H1 (cell line): ENCODE data around the gene INPP4A. TPM values are rescaled to one million over a fixed set of nuclear protein-coding genes. Genes with fewer than 3 reads are reported as not detected.

Experiments
- CTCF ChIA-PET: fragments of 300-600 bp; sonication (Branson Sonifier 250); formaldehyde crosslinking; loops from one replicate; lab custom pipeline; 2021; ENCODE audit not compliant: partially characterized antibody; lab: Charles Lee
- POLR2A ChIA-PET: fragments of 300-600 bp; sonication (Branson Sonifier 250); formaldehyde crosslinking; loops from one replicate; lab custom pipeline; 2021; ENCODE audit warnings: inconsistent platforms; ENCODE audit not compliant: partially characterized antibody; lab: Charles Lee
- DNase-seq, 2 experiments: peaks; one replicate each; pipeline versions ENCODE4 v3.0.0 to v3.0.0-alpha.2; 2010 to 2022; ENCODE audit warnings: low spot score in 2 of 2, low read depth in 1 of 2, mixed read lengths in 1 of 2
- FAIRE-seq: peaks from 2 replicates; lab custom pipeline; 2011; peaks lifted over from hg19 to GRCh38; lab: Jason Lieb, UNC
- H2AFZ ChIP-seq: 2 replicates; pipeline ENCODE4 v1.8.1; 2012; ENCODE audit warnings: low read length, inconsistent platforms
- H2AK5ac ChIP-seq: 2 replicates; pipeline ENCODE4 v1.6.1; 2013; ENCODE audit warnings: low read depth, low read length
- H2BK120ac ChIP-seq: replicated peaks from 2 replicates; pipeline ENCODE3; 2013; ENCODE audit warnings: low read depth, low read length, inconsistent platforms
- H2BK12ac ChIP-seq: 2 replicates; pipeline ENCODE4 v1.6.1; 2013; ENCODE audit warnings: low read depth, low read length
- H2BK15ac ChIP-seq: 2 replicates; pipeline ENCODE4 v1.6.1; 2013; ENCODE audit warnings: low read length
- H2BK20ac ChIP-seq: 2 replicates; pipeline ENCODE4 v1.6.1; 2013; ENCODE audit warnings: low read length
- H2BK5ac ChIP-seq: 2 replicates; pipeline ENCODE4 v1.6.1; 2013; ENCODE audit warnings: low read depth, low read length
- H3K14ac ChIP-seq: 2 replicates; pipeline ENCODE4 v1.6.1; 2013; ENCODE audit warnings: inconsistent platforms; ENCODE audit not compliant: insufficient read length
- H3K18ac ChIP-seq: 2 replicates; pipeline ENCODE4 v1.6.1; 2013; ENCODE audit warnings: low read length; ENCODE audit errors: extremely low read depth
- H3K23ac ChIP-seq: 2 replicates; pipeline ENCODE4 v1.6.1; 2013; ENCODE audit warnings: inconsistent platforms; ENCODE audit not compliant: insufficient read length
- H3K23me2 ChIP-seq: 2 replicates; pipeline ENCODE4 v1.6.1; 2013; ENCODE audit warnings: low read depth, low read length
- H3K27ac ChIP-seq: 2 replicates; pipeline ENCODE4 v1.6.1; 2011; ENCODE audit warnings: low read depth, low read length, inconsistent platforms
- H3K27me3 ChIP-seq, 4 experiments: replicated peaks in 1 of 4; 1 replicate in 1 of 4; 2 replicates in 3 of 4; pipeline versions ENCODE4 v1.6.1 to v1.8.1; 2011 to 2013; ENCODE audit warnings: low read length in 3 of 4, mild to moderate bottlenecking in 3 of 4, inconsistent platforms in 2 of 4, mixed read lengths in 2 of 4, moderate library complexity in 1 of 4; ENCODE audit not compliant: control insufficient read depth in 3 of 4, insufficient read depth in 3 of 4; ENCODE audit errors: extremely low read depth in 1 of 4
- H3K36me3 ChIP-seq, 4 experiments: 2 replicates each; pipeline versions ENCODE4 v1.6.1 to v1.8.1; 2011 to 2013; ENCODE audit warnings: mild to moderate bottlenecking in 4 of 4, low read length in 3 of 4, moderate library complexity in 2 of 4, control low read depth in 1 of 4, inconsistent platforms in 1 of 4; ENCODE audit not compliant: insufficient read depth in 4 of 4, control insufficient read depth in 2 of 4
- H3K4ac ChIP-seq: replicated peaks from 2 replicates; pipeline ENCODE3; 2013; ENCODE audit warnings: low read length, low read depth, mixed read lengths, inconsistent platforms; ENCODE audit not compliant: insufficient read length
- H3K4me1 ChIP-seq, 4 experiments: replicated peaks in 1 of 4; 1 replicate in 1 of 4; 2 replicates in 3 of 4; pipeline versions ENCODE4 v1.6.1 to v1.8.1; 2011 to 2013; ENCODE audit warnings: low read length in 3 of 4, inconsistent platforms in 2 of 4, mixed read lengths in 1 of 4; ENCODE audit not compliant: insufficient read depth in 4 of 4, control insufficient read depth in 3 of 4
- H3K4me2 ChIP-seq, 2 experiments: 2 replicates each; pipeline versions ENCODE4 v1.6.1 to v1.8.1; 2011 to 2013; ENCODE audit warnings: low read depth in 2 of 2, low read length in 2 of 2, control low read depth in 1 of 2, inconsistent platforms in 1 of 2, mild to moderate bottlenecking in 1 of 2; ENCODE audit not compliant: insufficient read depth in 1 of 2
- H3K4me3 ChIP-seq, 4 experiments: fragments of 200-600, 300-600 bp in 1 of 4; sonication (generic), shearing (Covaris generic), sonication (Bioruptor Twin) in 1 of 4; 2 replicates each; pipeline versions ENCODE4 v1.5.1 to v1.8.1; 2011 to 2016; ENCODE audit warnings: low read length in 4 of 4, low read depth in 3 of 4, control low read depth in 2 of 4, inconsistent platforms in 2 of 4, mild to moderate bottlenecking in 2 of 4, mixed read lengths in 1 of 4, moderate library complexity in 1 of 4; ENCODE audit not compliant: insufficient read depth in 2 of 4; ENCODE audit errors: extremely low read depth in 1 of 4
- H3K56ac ChIP-seq: replicated peaks from 2 replicates; pipeline ENCODE3; 2013; ENCODE audit warnings: low read depth, mild to moderate bottlenecking, mixed read lengths, low read length, inconsistent platforms; ENCODE audit not compliant: insufficient read length
- H3K79me1 ChIP-seq: 2 replicates; pipeline ENCODE4 v1.6.1; 2013; ENCODE audit warnings: low read depth, low read length, control low read depth
- H3K79me2 ChIP-seq, 2 experiments: 2 replicates each; pipeline versions ENCODE4 v1.6.1 to v1.8.1; 2012 to 2013; ENCODE audit warnings: low read length in 2 of 2, mild to moderate bottlenecking in 2 of 2, inconsistent platforms in 1 of 2; ENCODE audit not compliant: insufficient read depth in 2 of 2, control insufficient read depth in 1 of 2
- H3K9ac ChIP-seq, 4 experiments: replicated peaks in 1 of 4; 1 replicate in 1 of 4; 2 replicates in 3 of 4; pipeline versions ENCODE4 v1.6.1 to v1.8.1; 2011 to 2013; ENCODE audit warnings: low read depth in 3 of 4, low read length in 3 of 4, control low read depth in 2 of 4, mild to moderate bottlenecking in 2 of 4, moderate library complexity in 2 of 4, inconsistent platforms in 1 of 4; ENCODE audit errors: extremely low read depth in 1 of 4
- H3K9me3 ChIP-seq, 2 experiments: 2 replicates each; pipeline versions ENCODE4 v1.6.1 to v1.8.1; 2012 to 2013; ENCODE audit warnings: mild to moderate bottlenecking in 2 of 2, moderate library complexity in 2 of 2, control low read depth in 1 of 2, inconsistent platforms in 1 of 2, low read depth in 1 of 2, low read length in 1 of 2, mixed read lengths in 1 of 2; ENCODE audit not compliant: insufficient read depth in 2 of 2
- H4K20me1 ChIP-seq, 2 experiments: replicated peaks in 1 of 2; 2 replicates each; pipeline versions ENCODE3 to v1.8.1; 2011 to 2013; ENCODE audit warnings: inconsistent platforms in 2 of 2, low read length in 2 of 2, mild to moderate bottlenecking in 1 of 2; ENCODE audit not compliant: insufficient read depth in 2 of 2, control insufficient read depth in 1 of 2
- H4K5ac ChIP-seq: 2 replicates; pipeline ENCODE4 v1.6.1; 2013; ENCODE audit warnings: low read length, low read depth, mixed read lengths, inconsistent platforms; ENCODE audit not compliant: insufficient read length
- H4K8ac ChIP-seq: 2 replicates; pipeline ENCODE4 v1.8.0; 2013; ENCODE audit warnings: mild to moderate bottlenecking, moderate library complexity, low read length, inconsistent platforms; ENCODE audit not compliant: insufficient read depth; ENCODE audit errors: extremely low read depth
- H4K91ac ChIP-seq: replicated peaks from 2 replicates; pipeline ENCODE3; 2013; ENCODE audit warnings: low read length, mixed read lengths, inconsistent platforms; ENCODE audit not compliant: insufficient read length
- ATF2 ChIP-seq: IDR thresholded peaks from 2 replicates; pipeline ENCODE4 v1.6.1; 2012; ENCODE audit warnings: low read length, inconsistent platforms
- BACH1 ChIP-seq: IDR thresholded peaks from 2 replicates; pipeline ENCODE4 v1.6.1; 2012; ENCODE audit warnings: low read length, improper control_type of control experiment
- GABPA ChIP-seq: IDR thresholded peaks from 2 replicates; pipeline ENCODE4 v1.6.1; 2011; ENCODE audit warnings: mild to moderate bottlenecking, low read length, moderate library complexity, borderline replicate concordance; ENCODE audit not compliant: insufficient read depth
- GTF2F1 ChIP-seq: IDR thresholded peaks from 2 replicates; pipeline ENCODE4 v1.6.1; 2012; ENCODE audit warnings: low read depth, low read length, improper control_type of control experiment, borderline replicate concordance
- HDAC2 ChIP-seq, 2 experiments: fragments of 300-600 bp in 1 of 2; sonication (generic) in 1 of 2; IDR thresholded peaks; 2 replicates each; pipeline ENCODE4 v1.6.1; 2011 to 2012; ENCODE audit warnings: low read depth in 2 of 2, low read length in 2 of 2, mild to moderate bottlenecking in 2 of 2, moderate library complexity in 2 of 2, borderline replicate concordance in 1 of 2, inconsistent platforms in 1 of 2
- KDM4A ChIP-seq: IDR thresholded peaks from one replicate; pipeline ENCODE4 v1.7.1; 2012; ENCODE audit warnings: low read depth, mild to moderate bottlenecking, moderate library complexity, low read length, inconsistent platforms; ENCODE audit not compliant: severe bottlenecking
- NRF1 ChIP-seq: IDR thresholded peaks from 2 replicates; pipeline ENCODE4 v1.6.1; 2011; ENCODE audit warnings: mild to moderate bottlenecking, low read depth, low read length, improper control_type of control experiment
- POLR2A ChIP-seq, 2 experiments: IDR thresholded peaks; 1 replicate in 1 of 2; 2 replicates in 1 of 2; pipeline ENCODE4 v1.6.1; 2011; ENCODE audit warnings: low read depth in 2 of 2, low read length in 2 of 2, mild to moderate bottlenecking in 2 of 2; ENCODE audit errors: control extremely low read depth in 1 of 2
- RAD21 ChIP-seq, 2 experiments: IDR thresholded peaks in 1 of 2; conservative IDR thresholded peaks in 1 of 2; 2 replicates each; pipeline ENCODE4 v1.6.1; 2011; ENCODE audit warnings: low read depth in 2 of 2, low read length in 2 of 2, improper control_type of control experiment in 1 of 2, inconsistent platforms in 1 of 2, mild to moderate bottlenecking in 1 of 2, moderate library complexity in 1 of 2
- RXRA ChIP-seq: IDR thresholded peaks from 2 replicates; pipeline ENCODE4 v1.6.1; 2011; ENCODE audit warnings: low read depth, mild to moderate bottlenecking, low read length, moderate library complexity; ENCODE audit not compliant: insufficient read depth
- WGBS, 2 experiments: shearing (Covaris generic) in 1 of 2; methylation state at CpG; one replicate each; pipeline versions ENCODE4 v1.1.6 to v1.1.7; 2013 to 2015; ENCODE audit warnings: low lambda C conversion rate in 2 of 2, mixed read lengths in 2 of 2, inconsistent platforms in 1 of 2, low coverage in 1 of 2, missing lambda C conversion rate in 1 of 2; ENCODE audit not compliant: insufficient replicate concordance in 2 of 2, insufficient coverage in 1 of 2, insufficient read length in 1 of 2; ENCODE audit errors: extremely low coverage in 1 of 2, missing lambda C conversion rate in 1 of 2; 5-methylcytosine and 5-hydroxymethylcytosine counted together
- polyA plus RNA-seq, 7 experiments: library from polyadenylated mRNA; depleted of rRNA in 3 of 7; stranded (reverse) in 5 of 7; unstranded in 2 of 7; fragments of >200 nt in 5 of 7; fragments of 200-250 nt in 2 of 7; gene quantifications; 1 replicate in 5 of 7; 2 replicates in 1 of 7; 4 replicates in 1 of 7; pipeline versions ENCODE4 v1.2.1 to v1.2.3, GENCODE V29; 2011 to 2013; ENCODE audit warnings: missing spikeins in 2 of 7, mixed read lengths in 2 of 7
- total RNA-seq: library from RNA; stranded (reverse); fragmentation: NEBNext Ultra II Directional; extraction: Animal tissue kit (Norgen Biotek cat#: 25700); gene quantifications from 2 replicates; pipeline ENCODE4 v1.2.1, GENCODE V29; 2021

The INPP4A gene
- total and polyA plus RNA-seq, 2 of the 8 experiments (the other 6 are each of a cell fraction or from before 2014, with no cell fraction given): 25.6 to 34.3 TPM

GRCh38 chr2:98477506-98477905, 32.8 kb downstream of the INPP4A start:
- Histone ChIP-seq H3K23ac (no peak overlapping the region), H3K4ac (no peak overlapping the region), H2BK120ac (no peak overlapping the region), H2AK5ac (0 out of 2 replicates have a peak overlapping the region, but pooled peaks have one; percentile 6), H4K8ac (no peak overlapping the region), H3K14ac (no peak overlapping the region), H3K4me3 (no peak overlapping the region), H3K4me1 (peaks cover 4 to 26% (median 21%) of the 10 kb centered on the region in 4 experiments), H3K79me2 (peaks cover 0 to 92% of the 10 kb centered on the region in 2 experiments; a peak in 3 of 4 replicates), H3K18ac (no peak overlapping the region), H3K4me2 (no peak overlapping the region), H3K27me3 (no peaks in the 10 kb centered on the region), H4K20me1 (peaks cover 17 to 28% of the 10 kb centered on the region in 2 experiments), H3K23me2 (peaks cover 4% of the 10 kb centered on the region; the same call in 1 of the 2 replicates), H4K91ac (no peak overlapping the region), H2BK20ac (no peak overlapping the region), H3K9me3 (no peaks in the 10 kb centered on the region), H2AFZ (no peak overlapping the region), H3K79me1 (peaks cover 16% of the 10 kb centered on the region), H2BK5ac (peak overlapping the region; percentile 4; the same call in 1 of the 2 replicates), H2BK15ac (0 out of 2 replicates have a peak overlapping the region, but pooled peaks have one; percentile 75), H3K56ac (no peak overlapping the region), H3K36me3 (no peaks in the 10 kb centered on the region), H3K9ac (no peak overlapping the region), H4K5ac (no peak overlapping the region), H2BK12ac (no peak overlapping the region), H3K27ac (no peak overlapping the region)
- DNase-seq: no peak
- TF ChIP-seq HDAC2 (IDR thresholded peaks at IDR 0.05; ENCODE audit: borderline replicate concordance in 1 of 2, low read depth in 2 of 2, low read length in 2 of 2) (no peak), NRF1 (no peak), GABPA (no peak), KDM4A (no peak), BACH1 (no peak), POLR2A (IDR thresholded peaks at IDR 0.05; ENCODE audit: control extremely low read depth in 1 of 2, low read depth in 2 of 2, low read length in 2 of 2) (no peak), GTF2F1 (no peak), RXRA (no peak), ATF2 (no peak), RAD21 (IDR thresholded peaks at IDR 0.05 in 1 of 2, conservative IDR thresholded peaks at IDR 0.05 in 1 of 2; ENCODE audit: low read depth in 2 of 2, low read length in 2 of 2) (no peak)
- FAIRE-seq: no peak
- WGBS, 2 experiments: 89% methylated on average over 5 of the region's 5 CpGs; no CpG with 5 or more reads in 1 of the 2 experiments
- ChIA-PET CTCF (interaction anchor here (3.6 kb wide), 1 partner anchor 11 kb away, joined by 27 read pairs; no protein-coding TSS in a partner anchor), POLR2A (interaction anchor here (0.9 kb wide), 1 partner anchor 13 kb away, joined by 3 read pairs; no protein-coding TSS in a partner anchor)
